GM19025 (cell line): ENCODE measurements around the gene MBD6.

Source experiments
- ATAC-seq: cut with Tn5 transposase; IDR thresholded peaks from one replicate; pipeline ENCODE4 v1.9.1; 2021; ENCODE audit warnings: mild to moderate bottlenecking, low read depth, moderate library complexity; ENCODE audit not compliant: unreplicated experiment

Gene MBD6

GRCh38 chr12:57522011-57522886 is at the start of gene MBD6:
Gene MBD6, plus strand, starts transcription at chr12:57522824. Its CDS starts 1,480 bp downstream, at chr12:57524304.
- peak; percentile 30 for ATAC-seq

- no peak for ATAC-seq
Observed at GRCh38 chr12:57473392-57473791, 49.2 kb upstream of the MBD6 start.

- no peak for ATAC-seq
Observed at GRCh38 chr12:57473886-57474285, 48.7 kb upstream of the MBD6 start.

GRCh38 chr12:57474430-57474829 is 48.2 kb upstream of the MBD6 start:
- ATAC-seq = no peak

GRCh38 chr12:57474862-57475261 is 47.8 kb upstream of the MBD6 start:
- no peak for ATAC-seq

- ATAC-seq = no peak
Observed at GRCh38 chr12:57475271-57476161, 47.1 kb upstream of the MBD6 start.

GRCh38 chr12:57476162-57476992 is 46.2 kb upstream of the MBD6 start:
- no peak for ATAC-seq

GRCh38 chr12:57476993-57477709 is 45.5 kb upstream of the MBD6 start:
- ATAC-seq = no peak

- peak; percentile 47 for ATAC-seq
Observed at GRCh38 chr12:57477710-57478681, 44.6 kb upstream of the MBD6 start.

GRCh38 chr12:57479043-57479375 is 43.6 kb upstream of the MBD6 start:
- ATAC-seq = no peak

- ATAC-seq = no peak
Observed at GRCh38 chr12:57479376-57480115, 43.1 kb upstream of the MBD6 start, which contains the start of gene ARHGAP9. Gene ARHGAP9, minus strand, starts transcription at chr12:57479866. Its CDS starts 460 bp downstream, at chr12:57479406.

- ATAC-seq = no peak
Observed at GRCh38 chr12:57481671-57482070, 41.0 kb upstream of the MBD6 start.

- ATAC-seq = no peak
Observed at GRCh38 chr12:57483466-57483865, 39.2 kb upstream of the MBD6 start.

GRCh38 chr12:57485695-57486094 is 36.9 kb upstream of the MBD6 start:
- no peak for ATAC-seq

- no peak for ATAC-seq
Observed at GRCh38 chr12:57487055-57487596, 35.5 kb upstream of the MBD6 start.

- ATAC-seq = peak; percentile 99
Observed at GRCh38 chr12:57487597-57488401, 34.8 kb upstream of the MBD6 start, which contains the start of gene MARS1. Gene MARS1, plus strand, starts transcription at chr12:57488068. Its CDS starts 23 bp downstream, at chr12:57488091.
